Glomerular visceral epithelial cell (primary cell): ENCODE data around the gene ARHGAP44.
A peak's percentile ranks its signal among the peaks of the same experiment; 100 is the strongest.

Experiments used
- DNase-seq: peaks from one replicate; pipeline ENCODE4 v3.0.0-alpha.2; 2016; ENCODE audit errors: extremely low spot score

ARHGAP44 gene

DNA sequence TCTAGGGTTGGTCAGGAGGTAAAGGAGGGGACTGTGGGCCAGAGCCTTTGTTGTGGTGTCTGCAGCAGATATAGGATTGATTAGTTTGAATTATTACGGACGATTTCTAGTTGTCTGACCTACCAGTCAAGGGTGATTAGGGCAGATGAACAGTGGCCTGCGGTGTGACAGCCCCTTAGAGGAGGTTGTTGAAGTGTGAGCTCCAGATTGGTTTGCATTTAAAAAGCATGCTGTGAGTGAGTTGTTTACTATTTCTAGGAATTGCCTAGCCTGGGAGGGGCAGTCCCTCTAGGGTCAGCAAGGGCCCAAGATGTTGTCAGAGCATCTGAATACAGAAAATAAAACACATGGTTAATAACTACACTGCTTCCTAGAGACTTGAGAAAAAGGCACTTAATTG is 108.8 kb downstream of the ARHGAP44 start:
- DNase-seq, result no peak

DNA sequence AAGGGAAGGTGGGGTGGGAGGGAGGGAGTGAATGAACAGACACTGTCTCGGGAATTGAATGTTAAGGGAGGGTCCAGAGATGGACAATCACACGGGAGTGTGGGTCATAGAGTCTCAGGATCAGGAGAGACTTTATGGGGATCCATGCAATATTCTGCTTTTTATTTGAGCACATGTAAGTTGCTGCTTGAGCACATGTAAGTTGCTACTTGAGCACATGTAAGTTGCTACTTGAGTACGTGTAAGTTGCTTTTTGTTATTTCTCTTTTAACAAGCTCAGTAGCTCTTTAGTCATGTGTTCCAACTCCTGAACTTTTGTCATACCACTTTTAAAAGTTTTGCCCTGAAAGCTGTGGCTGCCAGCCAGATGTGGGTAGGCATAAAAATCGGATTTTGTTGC is 110.3 kb downstream of the ARHGAP44 start:
- no peak for DNase-seq

DNA sequence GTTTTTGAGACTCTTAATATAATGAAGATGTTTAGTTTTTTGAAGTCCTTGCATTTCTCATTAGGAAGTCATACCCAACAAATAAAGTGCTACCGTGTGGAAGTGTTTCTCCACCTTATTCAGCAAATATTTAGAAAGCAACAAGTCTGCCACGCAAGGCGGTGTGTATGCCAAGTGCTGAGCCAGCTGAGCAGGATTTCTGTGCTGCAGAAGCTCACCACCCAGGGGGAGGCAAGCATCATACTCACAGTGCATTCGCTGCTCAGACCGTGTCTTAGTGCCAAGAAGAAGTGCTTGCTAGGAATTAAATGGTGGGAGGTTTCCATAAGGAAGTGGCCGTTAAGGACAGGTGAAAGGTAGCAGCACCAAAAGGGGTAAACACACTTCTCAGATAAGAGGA is 111.2 kb downstream of the ARHGAP44 start:
- no peak for DNase-seq

DNA sequence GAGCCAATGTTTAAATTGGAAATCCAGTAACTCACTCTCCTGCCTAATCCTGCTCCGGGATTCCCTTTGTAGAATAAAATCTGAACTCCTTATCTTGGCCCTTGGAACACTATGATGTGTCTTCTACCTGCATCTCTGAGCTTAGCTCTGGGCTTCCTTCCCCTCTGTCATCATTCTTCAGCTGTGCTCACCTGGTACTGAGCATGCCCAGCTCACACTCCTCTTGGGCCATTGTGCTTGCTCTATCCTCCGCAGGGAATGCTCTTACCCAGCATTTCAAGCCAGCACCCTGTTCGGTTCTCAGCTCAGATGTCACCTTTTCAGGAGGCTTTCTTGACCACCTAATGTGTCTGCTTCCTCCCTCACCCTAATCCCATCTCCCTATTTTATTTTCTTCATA is 112.7 kb downstream of the ARHGAP44 start:
- DNase-seq, result no peak

DNA sequence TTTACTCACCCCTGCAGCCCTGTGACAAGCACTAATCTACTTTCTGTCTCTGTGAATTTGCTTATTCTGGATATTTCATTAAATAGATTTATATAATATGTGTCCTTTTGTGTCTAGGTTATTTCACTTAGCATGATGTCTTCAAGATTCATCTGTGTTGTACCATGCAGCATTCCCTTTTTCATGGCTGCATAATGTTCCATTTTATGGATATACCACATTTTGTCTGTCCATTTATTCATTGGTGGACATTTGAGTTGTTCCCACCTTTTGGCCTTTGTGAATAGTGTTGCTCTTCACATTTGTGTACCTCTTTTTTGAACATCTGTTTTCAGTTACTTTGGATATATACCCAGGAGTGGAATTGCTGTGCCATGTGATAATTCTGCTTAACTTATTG is 118.2 kb downstream of the ARHGAP44 start:
- no peak for DNase-seq

DNA sequence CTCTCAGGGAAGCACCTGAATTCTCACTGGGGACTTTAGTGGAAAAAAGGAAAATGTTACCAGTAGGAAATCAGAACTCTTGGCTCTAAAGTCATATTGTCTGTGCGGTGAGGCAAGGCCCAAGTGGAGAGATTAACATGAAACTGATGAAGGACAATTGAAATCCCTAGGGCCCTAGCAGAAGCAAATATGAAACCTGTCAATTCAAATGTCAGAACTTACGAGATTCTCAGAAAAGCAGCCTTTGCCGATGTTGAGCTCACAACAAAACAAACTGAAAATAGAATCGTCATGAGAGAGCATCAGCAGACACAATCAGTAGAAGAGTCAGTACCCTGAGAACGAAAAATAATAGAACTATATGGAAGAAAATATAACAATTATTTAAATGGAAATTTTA is 119.7 kb downstream of the ARHGAP44 start:
- DNase-seq, result no peak

DNA sequence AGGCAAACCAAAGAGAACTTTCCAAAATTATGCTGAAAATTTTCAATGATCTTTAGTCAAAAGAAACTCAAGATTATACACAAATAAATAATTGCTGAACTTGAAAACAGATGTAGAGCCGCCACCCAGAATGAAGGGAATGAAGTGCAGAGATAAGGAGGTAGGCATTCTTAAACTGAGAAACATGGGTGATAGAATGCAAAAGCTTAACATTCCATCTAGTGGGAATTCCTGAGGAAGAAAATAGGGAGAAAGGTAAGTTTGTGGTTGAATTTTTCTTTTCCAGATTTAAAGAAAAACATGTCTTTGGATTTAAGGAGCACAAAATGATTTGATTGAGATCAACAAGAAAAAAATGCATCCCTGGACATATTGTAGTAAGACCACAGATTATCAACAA is 120.2 kb downstream of the ARHGAP44 start:
- DNase-seq, result no peak

DNA sequence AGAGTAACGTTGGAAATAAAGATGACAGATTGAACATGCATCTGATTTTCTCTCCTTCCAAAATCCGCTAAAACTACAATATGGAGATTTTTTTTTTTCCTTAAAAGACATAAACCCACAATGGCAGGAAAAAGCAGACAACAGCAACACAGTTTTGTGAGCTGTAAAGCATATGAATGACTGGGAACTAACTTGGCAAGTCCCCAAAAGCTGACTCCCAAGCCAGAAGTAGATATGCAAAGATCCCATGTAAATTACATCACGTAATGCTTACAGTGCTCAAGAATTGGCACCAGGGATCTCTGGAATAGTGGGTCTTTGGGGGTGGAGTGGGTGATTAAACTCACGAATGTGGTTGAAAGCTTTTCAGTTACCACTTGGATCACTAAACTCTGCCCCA is 121.9 kb downstream of the ARHGAP44 start:
- no peak for DNase-seq

DNA sequence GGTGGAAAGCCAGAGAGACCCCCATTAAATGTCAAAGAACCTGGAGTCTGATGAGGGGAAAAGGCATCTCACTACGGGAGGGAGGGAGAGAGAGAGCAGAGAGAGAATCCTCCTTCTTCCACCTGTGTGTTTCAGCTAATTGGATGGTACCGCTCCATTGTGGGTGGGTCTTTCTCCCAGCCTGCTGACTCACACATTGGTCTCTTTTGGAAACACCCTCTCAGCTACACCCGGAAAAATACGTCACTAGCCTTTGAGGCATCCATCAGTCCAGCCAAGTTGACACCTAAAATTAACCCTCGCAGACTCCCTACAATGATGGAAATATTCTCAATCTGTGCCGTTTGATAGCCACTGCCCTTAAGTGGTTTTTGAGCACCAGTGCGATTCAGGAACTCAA is 128.1 kb downstream of the ARHGAP44 start:
- no peak for DNase-seq

DNA sequence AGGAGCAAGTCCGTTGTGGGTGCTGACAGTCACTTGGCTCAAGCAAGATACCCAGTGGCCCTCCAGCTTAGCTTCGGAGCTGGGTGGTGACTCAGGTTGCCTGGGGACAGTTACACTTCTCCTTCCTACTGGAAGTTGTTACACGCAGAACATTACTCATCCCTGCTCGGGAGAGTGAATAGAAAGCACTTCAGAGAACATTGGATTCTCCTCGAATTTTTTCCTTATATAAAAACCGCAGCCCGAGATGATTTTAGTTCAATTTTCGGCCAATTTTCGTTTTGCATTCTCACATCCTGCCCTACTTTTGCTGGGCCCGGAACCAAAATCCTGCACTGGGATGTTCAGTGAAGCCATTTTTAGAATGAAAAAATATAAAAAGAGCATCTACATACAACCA is 128.8 kb downstream of the ARHGAP44 start:
- DNase-seq, result no peak

DNA sequence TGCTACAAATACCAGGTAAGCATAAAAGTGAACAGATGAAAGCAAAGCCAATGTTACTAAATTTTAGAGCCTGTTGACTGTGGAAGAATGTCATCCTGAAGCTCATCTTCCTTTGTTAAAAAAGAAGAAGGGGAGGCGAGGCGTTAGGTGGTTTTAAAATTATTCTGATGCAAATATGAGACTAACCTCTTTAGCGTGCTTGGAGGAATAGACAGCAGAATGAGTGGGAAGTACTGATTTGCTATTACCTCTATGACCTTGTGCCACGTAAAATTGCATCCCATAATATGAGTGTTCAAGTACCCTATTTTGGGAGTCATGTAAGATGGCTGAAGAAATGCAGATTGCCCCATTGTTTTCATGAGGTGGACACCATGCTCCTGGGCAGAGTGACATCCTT is 132.8 kb downstream of the ARHGAP44 start:
- DNase-seq, result no peak

DNA sequence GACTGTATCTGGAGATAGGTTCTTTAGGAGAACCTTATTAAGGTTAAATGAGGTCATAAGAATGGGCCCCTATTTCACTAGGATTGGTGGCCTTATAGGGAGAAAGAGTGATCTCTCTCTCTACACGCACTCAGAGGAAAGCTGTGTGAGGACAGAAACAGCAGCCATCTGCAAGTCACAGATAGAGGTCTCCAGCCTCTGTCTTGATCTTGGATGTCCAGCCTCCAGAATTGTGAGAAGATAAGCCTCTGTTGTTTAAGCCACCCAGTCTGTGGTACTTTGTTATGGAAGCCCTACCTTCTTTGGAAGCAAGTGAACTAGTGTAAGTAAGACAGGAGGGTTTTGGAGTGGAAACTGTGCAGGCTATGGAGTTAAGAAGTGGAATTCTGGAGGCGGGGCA is 135.3 kb downstream of the ARHGAP44 start:
- DNase-seq, result no peak

DNA sequence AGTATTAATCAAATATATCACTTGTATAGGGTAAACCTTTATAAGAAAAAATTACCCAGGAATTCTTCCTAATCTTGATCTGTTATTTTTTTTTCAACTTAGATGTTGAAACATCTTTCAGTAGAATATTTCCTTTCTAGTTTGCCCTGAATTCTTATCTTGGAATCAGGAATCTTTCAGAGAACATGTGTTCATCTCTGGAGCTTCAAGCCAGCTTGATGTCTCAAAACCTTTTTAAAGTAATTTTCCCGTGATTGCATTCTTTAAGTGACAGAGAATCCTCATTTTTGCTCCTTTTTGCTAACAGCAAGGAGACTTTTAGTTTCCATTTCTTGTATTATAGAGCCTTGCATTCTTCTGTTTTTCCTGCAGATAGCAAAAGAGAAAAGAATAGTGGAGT is 137.7 kb downstream of the ARHGAP44 start:
- DNase-seq, result no peak

DNA sequence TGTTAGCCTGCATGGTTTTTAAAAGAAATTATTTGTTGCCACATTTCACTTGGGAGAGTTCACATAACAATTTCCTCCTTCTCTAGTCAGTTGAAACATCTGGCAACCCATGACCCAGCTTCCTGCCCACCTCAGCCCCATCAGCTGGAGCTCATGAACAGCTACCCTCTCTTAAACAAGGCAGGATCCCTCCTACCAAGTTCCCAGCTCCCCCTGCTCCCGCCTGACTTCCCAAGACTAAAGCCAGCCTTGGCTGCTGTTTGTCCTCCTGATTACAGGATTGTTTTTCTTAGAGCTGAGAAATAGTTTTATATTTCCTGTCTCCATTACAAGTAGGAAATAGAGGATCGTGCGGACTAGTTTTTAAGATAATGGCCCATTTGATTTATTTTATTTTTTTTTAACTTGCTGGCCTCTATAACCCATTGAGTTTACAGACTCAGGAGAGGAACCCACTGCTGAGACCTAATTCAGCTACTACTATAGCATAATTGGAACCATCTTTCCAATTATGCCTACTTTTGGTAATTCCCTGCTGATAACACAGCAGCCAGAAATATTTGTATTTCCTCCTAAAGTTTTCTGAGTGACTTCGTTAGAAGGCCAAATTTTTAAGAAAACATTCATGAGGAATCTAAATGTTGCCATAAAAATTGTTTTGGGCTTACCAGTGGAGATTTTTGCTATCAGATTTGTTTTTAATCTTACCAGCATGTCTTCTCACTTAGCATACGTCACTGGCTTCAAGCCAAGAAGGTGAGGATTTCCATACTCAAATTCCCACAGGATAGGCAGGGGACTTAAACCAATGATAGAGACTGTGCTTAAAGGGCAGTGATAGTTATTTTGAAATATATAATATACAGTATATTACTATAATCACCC is 138.5 kb downstream of the ARHGAP44 start:
- no peak for DNase-seq

DNA sequence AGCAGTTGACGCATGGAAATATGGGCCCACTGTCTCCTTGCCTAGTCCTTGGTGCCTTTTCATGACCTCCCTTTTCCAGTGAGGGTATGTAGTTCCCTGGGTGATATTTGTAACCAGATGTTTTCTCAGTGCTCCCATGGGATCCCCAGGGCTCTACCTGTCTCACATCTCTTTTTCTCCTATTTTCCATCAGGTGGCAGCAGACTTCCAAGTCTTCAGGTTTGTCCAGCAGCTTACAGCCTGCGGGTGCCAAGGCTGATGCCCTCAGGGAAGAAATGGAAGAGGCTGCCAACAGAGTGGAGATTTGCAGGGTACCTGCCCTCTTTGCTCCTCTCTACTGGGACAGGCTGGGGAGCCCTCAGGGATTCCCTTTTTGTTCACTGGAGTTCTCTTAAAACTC is 139.4 kb downstream of the ARHGAP44 start:
- peak; percentile 7 for DNase-seq

DNA sequence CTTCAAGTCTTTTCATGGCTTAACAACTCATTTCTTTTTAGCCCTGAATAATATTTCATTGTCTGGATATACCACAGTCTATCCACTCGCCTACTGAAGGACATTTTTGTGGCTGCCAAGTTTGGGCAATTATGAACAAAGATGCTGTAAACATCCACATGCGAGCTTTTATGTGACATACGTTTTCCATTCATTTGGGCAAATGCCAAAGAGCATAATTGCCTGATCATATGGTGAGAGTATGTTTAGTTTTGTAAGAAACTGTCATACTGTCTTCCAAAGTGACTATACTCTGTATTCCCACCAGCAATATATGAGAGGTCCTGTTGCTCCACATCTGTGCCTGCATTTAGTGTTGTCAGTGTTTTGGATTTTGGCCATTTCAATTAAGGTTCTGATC is 147.2 kb downstream of the ARHGAP44 start:
- no peak for DNase-seq

DNA sequence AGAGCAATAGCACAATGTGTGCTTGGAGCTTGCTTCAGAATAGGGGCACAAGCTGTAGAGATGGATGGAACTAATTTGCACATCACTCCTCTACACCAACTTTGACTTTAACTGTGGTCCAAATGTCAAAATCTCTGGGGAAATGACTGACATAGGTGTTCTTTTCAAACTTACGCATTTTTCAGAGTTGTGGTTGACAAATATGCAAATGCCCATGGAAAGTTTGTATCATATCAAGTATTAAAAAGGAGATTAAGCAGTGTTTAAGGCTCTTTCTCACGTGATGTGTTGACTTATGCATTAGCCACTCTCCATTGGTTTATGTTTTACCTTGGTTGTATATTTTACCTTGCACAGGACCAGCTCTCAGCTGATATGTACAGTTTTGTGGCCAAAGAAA is 151.4 kb downstream of the ARHGAP44 start:
- DNase-seq, result no peak

DNA sequence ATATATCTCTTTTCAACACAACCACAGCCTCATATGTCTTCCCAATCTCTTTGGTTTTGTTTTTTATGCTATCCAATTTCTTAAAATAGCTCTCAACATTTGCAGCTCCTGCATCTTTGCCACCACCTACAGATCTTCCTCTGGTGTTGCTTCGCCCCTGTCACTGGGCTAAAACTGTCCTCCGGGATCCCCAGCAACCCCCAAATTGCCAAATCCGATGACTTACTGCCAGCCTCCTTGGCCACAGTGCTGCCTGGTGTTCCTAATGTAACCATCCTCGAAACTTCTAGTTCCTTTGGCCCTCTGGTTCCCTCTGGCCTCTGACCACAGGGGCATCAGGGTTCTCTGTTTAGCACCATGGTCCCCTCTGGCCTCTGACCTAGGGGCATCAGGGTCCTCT is 157.7 kb downstream of the ARHGAP44 start:
- DNase-seq, result no peak

DNA sequence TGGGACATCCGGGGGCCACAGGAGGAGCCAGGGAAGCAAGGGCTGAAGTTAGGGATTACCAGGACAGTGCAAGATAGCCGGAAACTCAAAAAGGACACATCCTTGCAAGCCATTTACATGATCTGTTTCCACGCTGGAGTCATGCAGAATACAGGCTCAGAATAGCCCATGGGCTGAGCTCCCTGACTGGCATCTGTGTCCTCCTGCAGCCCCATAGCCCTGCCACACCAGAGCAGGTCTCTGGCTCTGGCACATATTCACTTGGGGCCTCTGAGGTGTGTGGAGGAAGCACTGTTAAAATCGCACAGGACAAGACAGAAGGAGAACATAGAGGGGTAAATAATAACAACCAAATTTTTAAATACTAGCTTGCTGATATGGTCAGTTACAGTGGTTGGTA is 162.7 kb downstream of the ARHGAP44 start:
- DNase-seq, result no peak

DNA sequence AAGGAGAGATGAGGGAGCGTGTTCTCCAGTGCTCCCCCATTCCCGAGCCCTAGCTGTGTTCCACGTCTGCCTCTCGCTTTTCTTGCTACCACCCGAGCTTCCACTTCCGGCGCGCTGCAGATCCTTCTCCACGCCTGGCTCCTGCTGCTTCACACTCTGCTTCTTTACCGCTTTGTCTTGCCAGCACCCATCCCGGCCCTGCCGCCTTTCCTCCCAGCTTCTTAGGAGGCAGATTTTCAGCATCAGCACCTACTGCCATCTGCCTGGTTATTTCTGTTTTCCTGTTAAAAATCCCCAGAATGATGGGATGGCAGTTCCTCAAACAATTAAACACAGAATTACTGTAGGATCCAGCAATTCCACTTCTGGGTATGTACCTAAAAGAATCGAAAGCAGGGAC is 163.9 kb downstream of the ARHGAP44 start:
- no peak for DNase-seq

DNA sequence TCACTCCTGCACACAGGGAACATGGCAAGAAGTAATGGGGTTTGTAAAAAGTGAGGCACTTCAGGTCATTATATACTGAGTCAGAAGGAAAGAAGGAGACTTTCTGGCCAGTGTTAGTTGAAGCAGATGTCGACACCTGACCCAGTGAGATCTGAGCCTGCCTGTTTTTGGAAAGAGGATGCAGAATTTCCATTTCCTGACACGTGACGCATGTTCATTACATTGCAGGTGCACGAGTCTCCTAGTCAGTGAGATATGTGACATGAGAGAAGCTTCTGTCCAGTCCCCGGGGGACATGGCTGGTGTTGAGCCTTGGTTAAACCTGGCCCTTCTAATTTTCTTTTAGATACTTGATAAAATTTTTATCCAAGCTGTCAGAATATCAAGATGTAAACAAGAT is 166.2 kb downstream of the ARHGAP44 start:
- DNase-seq, result no peak

DNA sequence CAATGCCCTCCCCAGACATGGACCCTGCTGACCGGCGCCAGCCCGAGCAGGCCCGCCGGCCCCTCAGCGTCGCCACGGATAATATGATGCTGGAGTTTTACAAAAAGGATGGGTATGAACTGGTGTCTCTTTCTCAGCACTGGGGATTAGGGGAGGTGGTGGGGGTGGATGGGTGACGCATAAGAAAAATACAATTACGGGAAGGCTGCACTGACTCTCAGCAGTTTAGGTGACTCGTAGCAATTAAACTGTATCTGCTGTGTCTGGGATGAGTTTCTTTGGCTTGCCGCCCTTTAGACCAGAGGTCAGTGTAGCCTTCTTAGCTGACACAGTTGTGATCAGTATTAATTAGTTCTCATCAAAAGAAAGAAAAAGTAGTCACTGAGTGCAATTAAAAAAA is 169.5 kb downstream of the ARHGAP44 start:
- peak; percentile 16 for DNase-seq

DNA sequence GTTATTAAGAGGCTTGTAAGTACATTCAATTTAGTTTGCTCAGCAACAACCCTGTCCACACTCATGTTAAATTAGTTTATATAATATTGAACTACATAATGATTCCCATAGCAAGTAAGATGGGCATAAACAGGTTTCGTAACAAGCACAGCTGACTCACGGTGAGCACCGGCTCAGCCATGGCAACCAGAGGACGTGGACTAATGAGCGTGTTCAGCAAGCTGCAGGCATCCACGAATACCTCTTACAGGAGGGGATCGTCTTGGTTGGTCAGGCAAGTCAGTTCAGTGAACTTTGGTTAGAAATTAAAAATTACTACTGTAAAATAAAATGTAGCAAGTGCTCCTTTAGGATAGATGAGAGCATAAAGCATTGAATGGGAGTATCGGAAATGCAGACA is 170.1 kb downstream of the ARHGAP44 start:
- peak; percentile 47 for DNase-seq

DNA sequence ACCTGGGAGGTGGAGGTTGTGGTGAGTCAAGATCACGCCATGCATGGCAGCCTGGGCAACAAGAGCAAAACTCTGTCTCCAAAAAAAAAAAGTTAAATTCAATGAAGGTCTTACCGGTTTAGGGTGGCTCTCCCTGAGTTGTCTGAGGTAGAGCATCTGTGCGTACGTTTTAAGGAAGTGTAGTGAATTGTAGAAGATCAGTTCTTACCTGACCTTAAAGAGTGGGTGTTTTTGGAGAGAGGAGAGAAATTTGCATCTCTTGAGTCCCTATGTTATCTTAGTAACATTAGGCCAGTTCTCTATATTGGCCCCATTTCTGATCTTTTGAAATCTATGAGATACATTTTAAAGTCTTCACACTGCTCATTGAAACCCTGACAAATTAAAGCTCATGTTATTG is 172.4 kb downstream of the ARHGAP44 start:
- DNase-seq, result no peak
